ENCODE results near the gene UBE2F.

DNA sequence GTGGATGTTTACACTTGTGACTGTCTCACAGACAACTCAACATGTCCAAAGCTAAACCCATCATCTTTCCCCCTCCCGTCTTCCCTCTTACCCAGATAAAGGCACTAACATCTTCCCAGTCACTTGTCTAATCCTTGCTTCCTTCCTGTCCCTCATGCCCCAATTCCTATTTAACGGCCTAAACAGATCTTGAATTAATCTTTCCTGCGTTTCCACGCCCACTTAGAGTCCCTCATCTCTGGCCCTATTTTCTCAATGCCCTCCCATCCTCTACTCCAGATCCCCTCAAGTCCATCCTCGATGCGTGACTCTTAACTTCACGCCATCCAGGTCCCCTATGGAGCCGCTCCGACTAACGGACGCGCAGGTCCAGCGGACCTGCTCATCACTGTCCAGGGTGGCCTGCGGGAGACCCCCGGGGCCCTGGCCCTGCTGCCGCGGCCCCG lies 93.3 kb downstream of the UBE2F start:
- TF ChIP-seq, protein P1, sequence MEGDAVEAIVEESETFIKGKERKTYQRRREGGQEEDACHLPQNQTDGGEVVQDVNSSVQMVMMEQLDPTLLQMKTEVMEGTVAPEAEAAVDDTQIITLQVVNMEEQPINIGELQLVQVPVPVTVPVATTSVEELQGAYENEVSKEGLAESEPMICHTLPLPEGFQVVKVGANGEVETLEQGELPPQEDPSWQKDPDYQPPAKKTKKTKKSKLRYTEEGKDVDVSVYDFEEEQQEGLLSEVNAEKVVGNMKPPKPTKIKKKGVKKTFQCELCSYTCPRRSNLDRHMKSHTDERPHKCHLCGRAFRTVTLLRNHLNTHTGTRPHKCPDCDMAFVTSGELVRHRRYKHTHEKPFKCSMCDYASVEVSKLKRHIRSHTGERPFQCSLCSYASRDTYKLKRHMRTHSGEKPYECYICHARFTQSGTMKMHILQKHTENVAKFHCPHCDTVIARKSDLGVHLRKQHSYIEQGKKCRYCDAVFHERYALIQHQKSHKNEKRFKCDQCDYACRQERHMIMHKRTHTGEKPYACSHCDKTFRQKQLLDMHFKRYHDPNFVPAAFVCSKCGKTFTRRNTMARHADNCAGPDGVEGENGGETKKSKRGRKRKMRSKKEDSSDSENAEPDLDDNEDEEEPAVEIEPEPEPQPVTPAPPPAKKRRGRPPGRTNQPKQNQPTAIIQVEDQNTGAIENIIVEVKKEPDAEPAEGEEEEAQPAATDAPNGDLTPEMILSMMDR (IDR thresholded peaks at IDR 0.05): no peak
- TF ChIP-seq POLR2A (IDR thresholded peaks at IDR 0.05): no peak
- TF ChIP-seq EP300 (IDR thresholded peaks at IDR 0.05): no peak
- no peak for TF ChIP-seq POLR2AphosphoS5 (IDR thresholded peaks at IDR 0.05)
